SK-N-SH (cell line): ENCODE data around the gene SEMA3F.

Source experiments
- CTCF ChIP-seq: fragments of 200-600 bp; sonication (generic); IDR thresholded peaks from 2 replicates; pipeline ENCODE4 v1.6.1; 2017; ENCODE audit warnings: antibody characterized with exemption, mild to moderate bottlenecking, moderate library complexity
- IRF3 ChIP-seq: fragments of 150-350 bp; IDR thresholded peaks from 2 replicates; pipeline ENCODE4 v1.6.1; 2016; ENCODE audit warnings: mild to moderate bottlenecking, low read depth, low read length

- TF ChIP-seq IRF3: no peak
- TF ChIP-seq CTCF: no peak
Observed at GRCh38 chr3:50186096-50186495, 31.0 kb downstream of the SEMA3F start.
